IMR-90 (cell line): ENCODE results near the gene SETD2. TPM values are rescaled to one million over a fixed set of nuclear protein-coding genes. Genes with fewer than 3 reads are reported as not detected.

Experiments
- ATAC-seq: fragments of 200-7000 bp; cut with Tn5 transposase; 2 replicates; pipeline ENCODE4 v1.9.1; 2020; ENCODE audit warnings: low read depth, mild to moderate bottlenecking, moderate library complexity
- BruUV-seq: library from RNA; stranded (reverse); fragments of 400-500 nt; replicated peaks from 2 replicates; lab custom pipeline; 2021; lab: Mats Ljungman, UMichigan
- CTCF ChIA-PET: fragments of 300-600 bp; formaldehyde crosslinking; extraction: SDS; loops from one replicate; lab custom pipeline; 2021; ENCODE audit warnings: antibody characterized with exemption; lab: Yijun Ruan, JAX
- POLR2A ChIA-PET: fragments of 300-600 bp; sonication (Branson Sonifier 250); formaldehyde crosslinking; loops from one replicate; lab custom pipeline; 2022; ENCODE audit warnings: antibody characterized with exemption; ENCODE audit not compliant: unreplicated experiment; lab: Charles Lee
- DNase-seq: peaks from one replicate; pipeline ENCODE4 v3.0.0; 2013
- H2AFZ ChIP-seq: replicated peaks from 2 replicates; pipeline ENCODE3; 2013; ENCODE audit warnings: low read length, mild to moderate bottlenecking; ENCODE audit not compliant: poor library complexity
- H2AK5ac ChIP-seq: 2 replicates; pipeline ENCODE4 v1.6.1; 2013; ENCODE audit warnings: low read depth, low read length, inconsistent platforms
- H2AK9ac ChIP-seq: replicated peaks from 2 replicates; pipeline ENCODE3; 2013; ENCODE audit warnings: mild to moderate bottlenecking, low read depth, low read length, moderate library complexity; ENCODE audit not compliant: poor library complexity
- H2BK120ac ChIP-seq: 2 replicates; pipeline ENCODE4 v1.6.1; 2013; ENCODE audit warnings: low read depth, low read length, inconsistent platforms
- H2BK15ac ChIP-seq: 3 replicates; pipeline ENCODE4 v1.6.1; 2013; ENCODE audit warnings: low read depth, low read length, inconsistent platforms
- H2BK20ac ChIP-seq: 2 replicates; pipeline ENCODE4 v1.6.1; 2013; ENCODE audit warnings: low read depth, mild to moderate bottlenecking, inconsistent platforms, low read length, moderate library complexity
- H2BK5ac ChIP-seq: 2 replicates; pipeline ENCODE4 v1.6.1; 2013; ENCODE audit warnings: mild to moderate bottlenecking, low read depth, low read length, inconsistent platforms; ENCODE audit not compliant: poor library complexity, severe bottlenecking
- H3K14ac ChIP-seq: replicated peaks from 2 replicates; pipeline ENCODE4 v1.6.1; 2013; ENCODE audit warnings: low read depth, low read length, inconsistent platforms
- H3K18ac ChIP-seq: 2 replicates; pipeline ENCODE4 v1.6.1; 2013; ENCODE audit warnings: low read depth, low read length, control low read depth
- H3K23ac ChIP-seq: 2 replicates; pipeline ENCODE4 v1.6.1; 2013; ENCODE audit warnings: low read depth, low read length, inconsistent platforms
- H3K27ac ChIP-seq: 2 replicates; pipeline ENCODE4 v1.5.1; 2013; ENCODE audit warnings: mild to moderate bottlenecking, control low read depth, low read length; ENCODE audit not compliant: insufficient read depth
- H3K27me3 ChIP-seq: 2 replicates; pipeline ENCODE4 v1.6.1; 2013; ENCODE audit warnings: low read length; ENCODE audit not compliant: control insufficient read depth, insufficient read depth
- H3K36me3 ChIP-seq: 2 replicates; pipeline ENCODE4 v1.6.1; 2013; ENCODE audit warnings: low read length, mixed read lengths; ENCODE audit not compliant: control insufficient read depth, insufficient read depth
- H3K4ac ChIP-seq: 2 replicates; pipeline ENCODE4 v1.6.1; 2013; ENCODE audit warnings: low read depth, low read length, inconsistent platforms
- H3K4me1 ChIP-seq: 2 replicates; pipeline ENCODE4 v1.6.1; 2013; ENCODE audit warnings: low read length, mixed read lengths; ENCODE audit not compliant: control insufficient read depth, insufficient read depth
- H3K4me2 ChIP-seq: 2 replicates; pipeline ENCODE4 v1.6.1; 2013; ENCODE audit warnings: low read depth, mild to moderate bottlenecking, control low read depth, low read length, moderate library complexity
- H3K4me3 ChIP-seq: 2 replicates; pipeline ENCODE4 v1.5.1; 2013; ENCODE audit warnings: low read depth, mild to moderate bottlenecking, control low read depth, low read length, moderate library complexity; ENCODE audit not compliant: insufficient read depth
- H3K56ac ChIP-seq: 2 replicates; pipeline ENCODE4 v1.6.1; 2013; ENCODE audit warnings: low read length, inconsistent platforms; ENCODE audit not compliant: insufficient read depth; ENCODE audit errors: extremely low read depth
- H3K79me1 ChIP-seq, 2 experiments: 2 replicates each; pipeline ENCODE4 v1.6.1; 2013; ENCODE audit warnings: low read length in 2 of 2, inconsistent platforms in 1 of 2, low read depth in 1 of 2
- H3K9ac ChIP-seq: 2 replicates; pipeline ENCODE4 v1.6.1; 2013; ENCODE audit warnings: low read depth, low read length, control low read depth
- H3K9me1 ChIP-seq: 2 replicates; pipeline ENCODE4 v1.6.1; 2013; ENCODE audit warnings: low read length, inconsistent platforms; ENCODE audit not compliant: insufficient read depth
- H3K9me3 ChIP-seq: 2 replicates; pipeline ENCODE4 v1.6.1; 2013; ENCODE audit warnings: low read length; ENCODE audit not compliant: control insufficient read depth, insufficient read depth
- H4K20me1 ChIP-seq: 2 replicates; pipeline ENCODE4 v1.6.1; 2013; ENCODE audit warnings: low read length, inconsistent platforms; ENCODE audit not compliant: insufficient read depth
- H4K5ac ChIP-seq: 2 replicates; pipeline ENCODE4 v1.6.1; 2013; ENCODE audit warnings: mild to moderate bottlenecking, low read depth, low read length, control low read depth
- H4K8ac ChIP-seq, 2 experiments: 2 replicates each; pipeline ENCODE4 v1.6.1; 2013; ENCODE audit warnings: low read depth in 2 of 2, low read length in 2 of 2, control low read depth in 1 of 2, inconsistent platforms in 1 of 2
- H4K91ac ChIP-seq: 2 replicates; pipeline ENCODE4 v1.6.1; 2013; ENCODE audit warnings: low read depth, low read length, inconsistent platforms; ENCODE audit not compliant: insufficient read depth
- BHLHE40 ChIP-seq: fragments of 150-350 bp; IDR thresholded peaks from 2 replicates; pipeline ENCODE4 v1.6.1; 2016; ENCODE audit warnings: mild to moderate bottlenecking, low read depth, low read length
- CEBPB ChIP-seq: IDR thresholded peaks from 2 replicates; pipeline ENCODE4 v1.6.1; 2012; ENCODE audit warnings: low read depth, low read length, improper control_type of control experiment
- CHD1 ChIP-seq: IDR thresholded peaks from 2 replicates; pipeline ENCODE4 v1.6.1; 2012; ENCODE audit warnings: low read depth, low read length, improper control_type of control experiment
- FOS ChIP-seq: fragments of 150-350 bp; IDR thresholded peaks from 2 replicates; pipeline ENCODE4 v1.6.1; 2016; ENCODE audit warnings: low read depth, low read length
- MAFK ChIP-seq: IDR thresholded peaks from 2 replicates; pipeline ENCODE4 v1.6.1; 2012; ENCODE audit warnings: low read depth, low read length, improper control_type of control experiment
- MAZ ChIP-seq: IDR thresholded peaks from 2 replicates; pipeline ENCODE4 v1.6.1; 2012; ENCODE audit warnings: low read depth, mild to moderate bottlenecking, low read length, improper control_type of control experiment, moderate library complexity, borderline replicate concordance
- MXI1 ChIP-seq: IDR thresholded peaks from 2 replicates; pipeline ENCODE4 v1.6.1; 2012; ENCODE audit warnings: low read depth, mild to moderate bottlenecking, low read length, moderate library complexity, borderline replicate concordance
- NFE2L2 ChIP-seq: fragments of 150-350 bp; IDR thresholded peaks from 2 replicates; pipeline ENCODE4 v1.6.1; 2016; ENCODE audit warnings: low read depth, mild to moderate bottlenecking, low read length
- POLR2A ChIP-seq: IDR thresholded peaks from 2 replicates; pipeline ENCODE4 v1.6.1; 2012; ENCODE audit warnings: mild to moderate bottlenecking, low read depth, low read length
- RAD21 ChIP-seq: IDR thresholded peaks from 2 replicates; pipeline ENCODE4 v1.6.1; 2012; ENCODE audit warnings: low read length, improper control_type of control experiment
- RCOR1 ChIP-seq: IDR thresholded peaks from 2 replicates; pipeline ENCODE4 v1.6.1; 2012; ENCODE audit warnings: mild to moderate bottlenecking, low read length, improper control_type of control experiment; ENCODE audit not compliant: insufficient replicate concordance
- RFX5 ChIP-seq: IDR thresholded peaks from 2 replicates; pipeline ENCODE4 v1.8.0; 2012; ENCODE audit warnings: low read depth, mild to moderate bottlenecking, low read length, moderate library complexity
- dilution Hi-C: fragments of 300-500 bp; cut with HindIII; formaldehyde crosslinking; loops from one replicate; pipeline ENCODE4 v1.14.3; 2018; ENCODE audit warnings: low sequenced_read_pairs; ENCODE audit not compliant: unreplicated experiment
- in situ Hi-C: fragments of 300-500 bp; cut with MboI; formaldehyde crosslinking; loops from 3 replicates; pipeline ENCODE4 v1.14.3; 2019; ENCODE audit warnings: low sequenced_read_pairs, inconsistent platforms, mixed read lengths
- intact Hi-C: fragments of 100-400 bp; cut with micrococcal nuclease; formaldehyde crosslinking; loops from 2 replicates; pipeline ENCODE4 v1.10.0; 2022
- polyA plus RNA-seq, 3 experiments: library from polyadenylated mRNA; depleted of rRNA; stranded (reverse); fragments of >200 nt; gene quantifications; 2 replicates each; pipeline ENCODE4 v1.2.3, GENCODE V29; 2012; ENCODE audit warnings: low replicate concordance in 1 of 3
- total RNA-seq: library from RNA; depleted of rRNA; stranded (reverse); fragments of >200 nt; gene quantifications from 2 replicates; pipeline ENCODE4 v1.2.3, GENCODE V29; 2012
- TF ChIP-seq, protein P1 (sequence below): fragments of 150-350 bp; IDR thresholded peaks from 2 replicates; pipeline ENCODE4 v1.6.1; 2017; ENCODE audit warnings: mild to moderate bottlenecking, antibody characterized with exemption, low read length, low read depth
- TF ChIP-seq, protein P2 (sequence below): fragments of 150-350 bp; IDR thresholded peaks from 2 replicates; pipeline ENCODE4 v1.6.1; 2016; ENCODE audit warnings: low read depth, mild to moderate bottlenecking, low read length, moderate library complexity, borderline replicate concordance

SETD2 gene
- total and polyA plus RNA-seq, 2 of the 4 experiments (the other 2 are of a cell fraction), result 18.3 to 20.1 TPM

- ATAC-seq (no peak), DNase-seq (no peak)
- Histone ChIP-seq H3K9me1 (no peaks in the 10 kb centered on the region), H4K20me1 (no peaks in the 10 kb centered on the region), H4K91ac (no peak overlapping the region), H3K18ac (no peak overlapping the region), H3K56ac (no peak overlapping the region), H3K4ac (no peak overlapping the region), H2AFZ (no peak overlapping the region), H2BK20ac (no peak overlapping the region), H3K27ac (no peak overlapping the region), H3K36me3 (no peaks in the 10 kb centered on the region; the same call in 1 of the 2 replicates), H3K9me3 (no peaks in the 10 kb centered on the region), H2AK9ac (no peak overlapping the region), H3K4me1 (no peaks in the 10 kb centered on the region), H2BK120ac (no peak overlapping the region), H3K4me2 (no peak overlapping the region), H4K5ac (no peak overlapping the region), H2BK5ac (no peak overlapping the region), H3K4me3 (no peak overlapping the region), H2BK15ac (no peak overlapping the region), H2AK5ac (no peak overlapping the region), H3K23ac (no peak overlapping the region), H3K9ac (no peak overlapping the region), H3K27me3 (no peaks in the 10 kb centered on the region), H3K14ac (no peak overlapping the region), H4K8ac (no peak overlapping the region), H3K79me1 (no peaks in the 10 kb centered on the region)
- no TSS peak for BruUV-seq
- in situ Hi-C loops (no loop called here), intact Hi-C loops (no loop called here), dilution Hi-C loops (no loop called here)
- ChIA-PET POLR2A (no interaction called here), CTCF (no interaction called here)
- no peak for TF ChIP-seq RCOR1
- TF ChIP-seq MAFK, result no peak
- no peak for TF ChIP-seq CEBPB
- TF ChIP-seq CHD1, result no peak
- TF ChIP-seq, protein P1, sequence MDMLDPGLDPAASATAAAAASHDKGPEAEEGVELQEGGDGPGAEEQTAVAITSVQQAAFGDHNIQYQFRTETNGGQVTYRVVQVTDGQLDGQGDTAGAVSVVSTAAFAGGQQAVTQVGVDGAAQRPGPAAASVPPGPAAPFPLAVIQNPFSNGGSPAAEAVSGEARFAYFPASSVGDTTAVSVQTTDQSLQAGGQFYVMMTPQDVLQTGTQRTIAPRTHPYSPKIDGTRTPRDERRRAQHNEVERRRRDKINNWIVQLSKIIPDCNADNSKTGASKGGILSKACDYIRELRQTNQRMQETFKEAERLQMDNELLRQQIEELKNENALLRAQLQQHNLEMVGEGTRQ, result no peak
- TF ChIP-seq, protein P2, sequence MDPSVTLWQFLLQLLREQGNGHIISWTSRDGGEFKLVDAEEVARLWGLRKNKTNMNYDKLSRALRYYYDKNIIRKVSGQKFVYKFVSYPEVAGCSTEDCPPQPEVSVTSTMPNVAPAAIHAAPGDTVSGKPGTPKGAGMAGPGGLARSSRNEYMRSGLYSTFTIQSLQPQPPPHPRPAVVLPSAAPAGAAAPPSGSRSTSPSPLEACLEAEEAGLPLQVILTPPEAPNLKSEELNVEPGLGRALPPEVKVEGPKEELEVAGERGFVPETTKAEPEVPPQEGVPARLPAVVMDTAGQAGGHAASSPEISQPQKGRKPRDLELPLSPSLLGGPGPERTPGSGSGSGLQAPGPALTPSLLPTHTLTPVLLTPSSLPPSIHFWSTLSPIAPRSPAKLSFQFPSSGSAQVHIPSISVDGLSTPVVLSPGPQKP, result no peak
- no peak for TF ChIP-seq MAZ
- TF ChIP-seq POLR2A, result no peak
- TF ChIP-seq RFX5, result no peak
- TF ChIP-seq FOS, result no peak
- TF ChIP-seq RAD21, result no peak
- TF ChIP-seq BHLHE40, result no peak
- TF ChIP-seq MXI1, result no peak
- TF ChIP-seq NFE2L2, result no peak
Measured at GRCh38 chr3:47204875-47205274, 41.0 kb upstream of the SETD2 start.
